Esophagus mucosa (tissue), 1 donor: ENCODE measurements around the gene ATL1. TPM values are rescaled to one million over a fixed set of nuclear protein-coding genes. Genes with fewer than 3 reads are reported as not detected.
A peak's percentile ranks its signal among the peaks of the same experiment; 100 is the strongest.

Source experiments
- ATAC-seq: fragments of 200-7000 bp; cut with Tn5 transposase; one replicate; pipeline ENCODE4 v1.9.1; 2020
- total RNA-seq: library from RNA; stranded (reverse); gene quantifications from one replicate; pipeline ENCODE4 v1.2.4, GENCODE V29; 2023
- donor health status: DM: yes; HTN: yes; CAD: no.

The ATL1 gene
- total RNA-seq, result 3.1 TPM

DNA sequence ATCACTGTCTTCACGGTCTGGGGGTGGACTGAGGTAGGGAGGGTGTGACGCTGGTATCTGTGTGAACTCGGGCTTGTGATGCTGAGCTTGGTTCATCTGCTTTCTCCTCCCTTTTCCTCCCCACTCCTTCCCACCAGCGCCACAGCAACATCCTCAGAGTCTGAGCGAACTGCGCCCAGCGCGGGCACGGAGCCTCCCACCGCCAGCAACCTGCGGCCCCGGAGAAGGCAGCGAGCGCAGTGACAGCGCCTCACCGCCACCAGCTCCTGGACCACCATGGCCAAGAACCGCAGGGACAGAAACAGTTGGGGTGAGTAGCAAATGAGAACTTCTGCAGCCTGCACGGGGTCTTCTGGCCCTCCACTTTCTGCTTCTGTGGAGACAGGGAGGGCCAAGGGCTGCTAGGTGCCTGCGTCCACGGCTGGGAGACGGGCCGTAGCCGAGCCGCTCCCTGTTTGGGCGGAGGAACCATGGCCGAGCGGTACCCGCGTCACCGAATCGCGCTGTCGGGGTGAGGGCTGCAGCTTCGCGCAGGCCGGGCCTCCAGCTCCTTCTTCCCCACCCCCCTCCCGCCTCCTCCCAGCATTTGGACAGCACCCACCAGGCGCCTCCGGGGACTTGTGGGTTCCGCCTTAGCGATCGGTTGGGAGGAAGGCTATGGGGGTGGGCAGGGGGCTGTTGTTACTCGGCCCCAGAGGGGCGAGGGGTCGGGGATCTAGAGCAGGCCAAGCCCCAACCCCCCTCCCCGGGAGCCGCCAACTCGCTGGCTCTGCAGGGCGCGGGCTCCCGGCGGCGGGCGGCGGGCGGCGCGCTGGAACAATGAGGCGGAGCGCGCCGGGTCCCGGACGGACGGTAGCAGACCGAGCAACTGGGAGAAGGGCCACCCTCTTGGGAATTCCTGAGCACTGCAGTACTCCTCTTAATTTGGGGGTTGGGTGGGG is at the start of gene ATL1:
ATL1 (plus strand) TSS at position 156 of the 941 bp plus-strand sequence; CDS start at position 277, 121 bp downstream.
- peak; percentile 91 for ATAC-seq

DNA sequence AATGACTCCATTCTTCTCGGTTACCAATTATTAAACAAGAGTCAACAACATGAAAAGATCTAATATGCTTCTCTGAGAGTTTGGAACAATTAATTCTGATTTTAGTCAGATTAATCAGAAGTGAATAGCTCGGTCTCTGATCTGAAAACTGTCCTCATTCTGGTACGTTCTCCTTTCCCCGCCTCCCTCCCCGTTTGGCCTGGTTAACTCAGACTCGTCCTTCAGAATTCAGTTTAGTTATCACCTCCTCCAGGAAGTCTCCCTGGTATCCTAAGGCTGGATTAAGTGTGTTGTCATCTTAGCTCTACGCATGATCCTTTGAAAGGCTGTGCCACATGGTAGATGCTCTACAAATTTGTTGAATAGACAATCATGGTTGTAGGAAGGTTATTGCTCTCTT is 49.8 kb upstream of the ATL1 start:
- ATAC-seq, result no peak

DNA sequence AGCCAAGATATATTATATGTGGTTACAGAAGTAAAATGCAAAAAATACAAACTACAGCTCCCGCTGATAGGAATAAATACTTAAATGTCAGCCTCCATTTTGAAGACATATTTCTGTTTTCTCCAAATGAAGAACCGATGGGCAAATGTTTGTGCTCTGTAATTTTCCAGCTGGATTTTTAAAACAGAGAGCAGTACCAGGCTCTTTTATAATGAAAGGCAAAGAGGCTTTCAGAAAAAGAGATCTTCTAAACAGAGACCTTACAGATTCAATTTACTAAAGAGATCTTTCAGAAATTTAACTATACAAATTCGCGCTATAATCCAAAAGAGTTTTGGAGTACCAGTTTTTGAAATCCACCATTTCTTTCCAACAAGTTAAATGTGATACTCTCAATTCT is 47.5 kb upstream of the ATL1 start:
- ATAC-seq, result no peak

DNA sequence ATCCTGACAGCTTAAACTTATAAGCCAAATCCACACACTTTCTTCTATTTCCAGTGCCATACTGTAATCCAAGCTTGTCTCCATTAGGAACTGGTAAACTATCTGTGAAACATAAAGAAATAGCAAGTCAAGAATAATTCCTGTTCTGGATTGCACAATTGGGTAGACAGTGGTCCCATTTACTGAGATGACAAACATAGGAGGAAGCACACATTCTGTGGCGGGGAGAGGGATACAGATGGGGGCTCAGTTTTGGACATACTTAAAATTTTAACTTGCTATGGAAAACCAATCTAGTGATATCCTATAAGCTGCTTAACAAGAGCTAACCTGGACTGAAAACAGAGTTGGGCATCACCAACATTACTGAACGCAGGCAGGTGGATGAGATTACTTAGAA is 43.9 kb upstream of the ATL1 start:
- ATAC-seq, result no peak

DNA sequence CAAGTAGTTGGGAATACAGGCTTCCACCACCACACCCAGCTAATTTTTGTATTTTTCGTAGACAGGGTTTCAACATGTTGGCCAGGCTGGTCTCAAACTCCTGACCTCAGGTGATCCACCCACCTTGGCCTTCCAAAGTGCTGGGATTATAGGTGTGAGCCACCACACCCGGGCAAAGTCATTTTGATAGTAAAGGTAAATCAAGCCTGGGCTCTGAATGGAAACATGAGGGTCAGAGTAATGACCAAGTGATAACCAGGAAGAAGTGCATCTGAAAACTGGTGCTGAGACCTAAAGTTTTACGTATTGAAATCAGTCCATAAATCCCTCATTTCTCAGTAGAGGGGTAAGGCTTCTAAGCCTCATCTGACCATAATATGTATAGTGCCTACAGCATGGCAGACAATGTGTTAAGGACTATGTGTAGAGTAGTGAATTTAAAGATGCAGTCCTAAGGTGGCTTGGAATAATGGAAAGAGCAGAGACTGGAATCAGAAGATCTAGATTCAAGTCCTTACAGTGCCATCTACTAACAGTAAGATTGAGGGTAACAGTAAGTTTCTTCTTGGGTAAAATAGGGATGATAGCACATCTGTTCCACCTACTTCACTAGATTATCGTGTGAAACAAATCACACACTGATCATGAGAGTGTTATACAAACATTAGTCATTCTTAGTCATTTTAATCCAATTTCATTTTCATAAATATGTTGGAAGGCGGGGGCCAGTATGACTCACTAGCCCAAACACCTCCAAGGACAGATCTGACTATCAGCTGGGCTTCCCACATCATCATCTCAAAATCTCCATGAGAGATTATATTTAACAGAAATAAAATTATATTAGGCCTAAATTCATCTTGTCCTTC is 38.8 kb upstream of the ATL1 start:
- peak; percentile 90 for ATAC-seq

DNA sequence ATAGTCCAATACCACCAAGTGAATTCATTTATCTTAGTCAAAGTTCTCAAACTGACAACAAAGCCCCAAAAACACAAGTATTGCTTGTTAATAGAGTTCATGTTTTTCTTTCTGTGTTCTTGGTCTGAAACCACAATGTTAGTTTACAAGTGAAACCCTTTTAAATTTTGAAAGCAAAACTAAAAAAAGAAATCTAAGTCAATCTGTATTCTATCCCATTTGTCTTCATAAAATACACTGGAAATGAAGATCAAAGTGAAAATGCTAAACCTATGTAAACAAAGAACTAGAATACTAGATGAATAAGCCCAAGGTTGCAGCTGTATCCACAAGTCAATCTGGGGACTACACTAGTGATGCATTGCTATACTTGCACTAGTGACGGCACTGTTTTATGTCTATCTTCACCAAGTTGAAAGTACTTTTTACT is 38.0 kb upstream of the ATL1 start:
- no peak for ATAC-seq

DNA sequence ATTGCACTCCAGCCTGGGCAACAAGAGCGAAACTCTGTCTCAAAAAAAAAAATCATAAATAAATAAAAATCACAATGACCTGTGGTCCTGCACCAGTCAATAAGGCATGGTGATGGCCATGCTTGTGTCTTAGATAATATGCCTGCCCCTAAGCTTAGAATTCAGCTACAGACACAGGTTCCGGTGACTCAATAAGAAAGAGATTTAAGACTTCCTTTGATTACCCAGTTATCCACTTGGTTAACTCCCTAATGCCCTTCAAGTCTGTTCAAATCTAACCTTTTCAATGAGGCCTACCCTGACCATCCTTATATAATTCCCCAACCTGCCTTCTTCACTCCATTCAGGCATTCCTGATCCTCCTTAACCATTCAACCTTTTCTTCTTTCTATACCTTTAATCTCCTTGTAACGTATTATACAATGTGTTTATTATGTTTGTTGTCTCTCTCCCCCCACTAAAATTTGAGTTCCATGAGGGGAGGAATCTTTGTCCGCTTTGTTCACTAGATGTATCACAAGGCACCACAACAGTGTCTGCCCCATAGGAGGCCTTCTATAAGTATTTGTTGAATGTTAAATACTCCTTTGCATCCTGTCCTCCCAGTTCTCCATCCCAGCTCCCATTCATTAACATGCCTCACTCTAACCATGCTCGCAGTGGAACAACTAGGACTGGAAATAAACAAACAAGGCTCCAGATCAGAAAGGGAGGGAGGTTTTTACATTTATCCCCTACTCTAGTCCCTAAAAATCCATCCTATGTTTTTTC is 36.5 kb upstream of the ATL1 start:
- ATAC-seq, result no peak

DNA sequence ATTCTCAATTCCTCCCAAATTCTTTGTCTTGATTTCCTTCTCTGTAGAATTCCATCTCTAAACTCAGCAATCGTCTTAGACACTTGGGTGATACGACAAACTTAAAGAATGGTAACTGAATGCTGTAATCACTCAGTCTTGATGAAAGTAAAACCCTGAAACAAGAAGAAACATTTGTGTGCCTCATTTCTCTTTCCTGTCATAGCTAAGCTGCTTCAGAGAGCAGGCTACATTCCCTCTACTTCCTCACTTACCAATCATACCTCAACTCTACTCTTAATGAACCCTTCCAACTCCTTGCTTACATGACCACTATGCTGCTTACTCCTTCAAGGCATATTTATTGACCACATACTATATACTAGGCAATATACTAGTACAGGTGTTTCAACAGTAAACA is 35.9 kb upstream of the ATL1 start:
- ATAC-seq, result no peak

DNA sequence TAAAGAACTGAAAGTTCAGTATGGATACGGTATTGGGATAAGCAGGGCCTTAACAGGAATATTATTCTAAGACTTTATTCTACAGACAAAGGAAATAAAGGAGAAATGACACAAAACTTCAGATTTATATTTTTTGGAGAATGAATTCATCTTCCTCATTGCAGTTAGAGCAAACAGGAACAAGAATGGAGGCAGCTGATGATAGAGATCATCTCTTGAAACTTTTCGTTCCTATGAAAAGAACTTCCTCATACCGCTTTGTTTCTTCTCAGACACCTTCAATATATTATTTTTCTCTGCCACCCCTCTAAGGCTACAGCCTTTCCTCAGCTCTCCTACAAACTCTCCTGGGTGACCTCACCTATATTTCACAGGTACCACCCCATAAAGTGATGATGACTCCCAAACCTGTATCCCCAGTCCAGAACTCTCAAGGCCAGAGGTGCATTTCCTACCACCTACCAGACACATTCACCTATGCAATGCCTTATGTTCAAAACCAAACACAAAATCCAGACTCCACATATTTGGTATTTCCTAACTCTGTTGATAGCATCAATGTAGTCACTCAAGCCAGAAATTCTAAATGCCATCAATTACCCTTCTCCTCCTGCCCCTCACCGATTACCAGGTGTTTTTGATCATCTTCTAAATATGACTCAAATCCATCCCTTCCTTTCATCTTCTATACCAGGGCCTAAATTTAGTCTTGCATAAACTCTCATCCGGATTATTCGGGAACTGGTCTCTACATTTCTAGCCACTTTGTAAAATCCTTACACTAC is 35.0 kb upstream of the ATL1 start:
- ATAC-seq, result peak; percentile 66

DNA sequence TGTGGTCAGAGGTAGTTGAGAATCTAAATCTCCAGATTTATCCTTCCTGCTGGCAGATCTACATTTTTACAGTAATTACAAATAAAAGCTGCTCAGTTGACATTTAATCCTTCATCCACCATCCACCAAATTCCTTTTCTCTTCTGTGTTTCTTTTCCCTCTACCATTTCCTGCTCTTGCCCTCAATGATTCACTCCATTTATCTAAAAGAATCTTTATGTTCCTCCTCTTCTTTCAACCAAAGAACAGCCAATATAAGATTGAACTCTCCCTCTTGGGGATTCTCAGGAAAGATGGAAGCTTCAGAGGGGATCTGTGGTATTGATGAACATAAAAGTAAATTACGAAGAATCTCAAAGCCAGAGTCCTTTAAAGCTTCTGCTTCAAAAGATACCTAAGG is 31.9 kb upstream of the ATL1 start:
- ATAC-seq, result no peak

DNA sequence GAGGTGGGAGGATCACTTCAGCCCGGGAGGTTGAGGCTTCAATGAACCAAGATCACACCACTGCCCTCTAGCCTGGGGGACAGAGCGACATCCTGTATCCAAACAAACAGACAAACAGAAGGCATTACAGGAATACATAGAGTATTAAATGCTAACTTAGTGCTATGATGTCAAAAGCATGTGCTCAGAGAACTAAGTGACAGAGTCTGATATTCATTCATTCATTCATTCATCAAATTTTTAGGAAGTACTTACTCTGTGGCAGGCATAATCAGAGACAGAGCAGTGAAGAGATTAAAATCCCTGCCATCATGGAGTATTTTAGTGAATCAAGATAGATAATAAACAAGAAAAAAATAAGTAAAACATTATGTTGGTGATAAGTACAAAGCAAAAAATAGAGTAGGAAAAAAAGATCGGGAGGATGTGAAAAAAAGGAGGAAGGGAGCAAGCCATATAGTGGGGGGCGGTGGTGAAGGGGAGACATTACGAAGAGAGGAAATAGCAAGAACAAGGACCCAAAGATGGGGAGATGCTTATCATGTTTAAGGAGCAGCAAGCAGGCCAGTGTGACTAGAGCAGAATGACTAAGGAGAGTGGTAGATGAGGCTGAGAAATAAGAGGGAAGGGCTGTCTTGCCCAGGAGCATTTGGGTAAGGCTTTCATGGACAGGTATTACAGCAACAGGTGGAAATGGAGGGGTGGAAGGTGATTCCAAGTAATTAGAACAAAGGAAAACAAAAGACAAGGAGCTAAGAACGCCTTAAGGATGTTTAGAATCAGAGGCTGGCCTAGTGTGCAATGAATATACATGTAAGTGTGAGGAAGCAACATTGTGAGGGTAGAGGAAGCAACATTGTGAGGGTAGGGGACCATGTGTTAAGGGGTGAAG is 30.4 kb upstream of the ATL1 start:
- ATAC-seq, result no peak

DNA sequence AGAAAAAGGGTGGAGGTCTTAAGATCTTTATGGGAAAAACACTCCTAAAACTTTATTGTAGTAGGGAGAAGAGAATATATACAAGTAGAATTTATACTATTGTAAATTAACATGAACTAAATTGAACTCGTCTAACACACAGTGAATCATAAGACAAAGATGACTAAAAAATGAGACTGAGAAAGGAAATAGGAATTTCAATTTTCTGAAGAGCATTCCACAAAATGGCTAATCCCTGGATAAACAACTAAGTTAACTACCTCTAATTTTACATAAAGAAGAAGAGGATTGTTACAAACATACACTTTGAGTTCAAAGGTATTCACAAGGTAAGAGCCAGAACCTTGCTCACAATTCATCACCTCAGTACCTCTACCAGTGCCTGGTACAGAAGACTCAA is 29.6 kb upstream of the ATL1 start:
- ATAC-seq, result no peak

DNA sequence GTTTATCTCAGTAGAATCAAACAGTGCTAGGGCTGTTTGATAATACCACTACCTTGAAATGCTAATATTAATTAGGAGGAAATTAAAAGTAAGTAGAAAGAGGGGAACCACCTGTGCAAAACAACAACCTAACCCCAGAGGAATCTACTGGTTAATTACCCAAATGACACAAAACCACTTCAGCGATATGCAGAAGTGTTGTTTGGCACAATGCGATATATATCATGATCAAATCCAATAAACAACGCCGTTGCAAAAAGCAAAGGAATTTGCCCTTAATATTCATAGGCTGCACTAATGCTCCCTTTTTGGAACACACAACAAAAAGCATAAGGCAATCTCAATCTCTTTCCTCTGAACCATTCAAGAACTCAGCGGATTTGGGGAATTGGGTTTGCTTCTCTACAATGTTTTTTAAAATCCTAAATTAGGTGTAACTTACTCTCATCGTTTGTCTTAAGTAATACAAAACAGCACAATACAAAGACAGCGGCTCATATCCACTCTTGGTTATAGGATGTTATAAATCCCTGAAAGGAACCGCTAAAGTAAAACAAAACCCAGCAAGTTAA is 29.1 kb upstream of the ATL1 start:
- no peak for ATAC-seq

DNA sequence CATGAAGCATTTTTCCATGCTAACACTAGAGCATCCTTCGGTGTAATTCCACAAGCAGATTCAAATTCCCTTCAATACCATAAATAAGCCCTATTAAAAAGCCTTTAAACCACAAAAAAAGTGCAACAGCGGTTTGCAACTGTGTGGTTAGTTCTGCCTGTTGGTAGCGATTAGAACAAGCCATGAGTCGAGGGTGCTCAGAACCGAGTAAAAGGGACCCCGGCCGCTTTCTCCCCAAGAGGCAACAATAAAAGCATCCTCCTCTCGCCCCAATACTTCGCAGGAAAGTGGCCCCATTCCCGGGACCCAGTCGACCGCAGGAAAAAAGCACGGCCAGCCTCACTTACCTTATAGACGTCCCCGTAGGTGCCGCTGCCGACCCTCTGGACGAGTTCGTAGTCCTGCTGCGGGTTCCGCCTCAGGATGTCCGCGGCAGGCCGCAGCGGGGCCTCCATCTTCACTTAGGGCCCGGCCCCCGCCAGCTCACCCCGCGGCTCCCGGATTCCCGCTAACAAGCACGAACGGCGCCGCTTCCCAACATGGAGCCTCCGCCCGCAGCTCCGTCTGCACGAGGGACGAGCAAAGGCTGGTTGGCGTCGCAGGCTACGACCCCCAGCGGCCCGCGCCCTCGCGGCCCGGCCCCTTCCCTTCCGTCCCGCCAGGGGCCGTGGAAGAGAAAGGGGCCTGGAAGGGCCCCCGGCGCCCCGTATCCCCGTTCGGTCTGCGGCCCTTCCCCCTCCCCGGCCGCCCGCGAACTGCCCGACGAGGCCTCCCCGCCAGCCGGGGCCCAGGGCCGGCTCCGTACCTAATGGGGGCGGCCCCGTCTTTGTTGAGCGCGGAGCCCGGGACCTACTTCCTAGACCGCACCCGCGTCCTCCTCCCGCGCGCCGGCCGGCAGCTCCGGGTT is 28.1 kb upstream of the ATL1 start:
- peak; percentile 53 for ATAC-seq

DNA sequence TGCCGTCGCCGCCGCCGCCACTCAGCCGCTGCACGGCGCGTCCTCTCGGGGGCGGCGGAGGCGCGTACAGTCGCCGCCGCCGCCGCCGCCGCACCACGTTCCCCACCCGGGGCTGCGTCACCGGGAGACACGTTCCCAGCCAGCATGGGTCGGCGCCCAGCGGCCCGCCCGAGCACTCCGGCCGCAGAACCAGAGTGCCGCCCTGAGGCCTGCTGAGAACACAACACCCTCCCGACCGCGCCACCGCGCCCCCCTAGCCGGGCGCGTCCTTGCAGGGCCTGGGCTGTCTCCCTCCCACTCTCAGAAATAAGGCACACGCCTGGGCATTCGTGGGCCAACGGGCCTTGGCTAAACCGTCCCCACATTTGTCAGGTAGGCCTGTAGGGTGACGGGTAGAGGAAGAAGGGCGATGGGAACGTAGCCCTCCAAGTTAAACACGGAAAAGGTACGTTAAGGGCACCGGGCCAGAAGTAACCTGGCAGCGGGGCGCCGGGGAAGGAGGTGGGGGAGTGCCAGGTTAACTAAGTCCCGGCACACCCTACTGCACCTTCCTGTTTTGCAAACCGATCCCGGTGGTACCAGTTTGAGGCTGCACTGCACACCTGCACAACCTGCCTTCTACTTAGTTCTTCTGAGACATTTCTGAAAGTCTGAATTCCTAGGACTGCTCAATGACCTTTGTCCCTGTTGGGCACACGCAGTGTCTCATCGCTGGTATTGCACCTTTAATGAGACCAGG is 27.3 kb upstream of the ATL1 start, which contains the start of gene MAP4K5:
MAP4K5 (minus strand) TSS at position 68 of the 739 bp plus-strand sequence. CDS start 520 bp downstream, outside the sequence.
- peak; percentile 98 for ATAC-seq

DNA sequence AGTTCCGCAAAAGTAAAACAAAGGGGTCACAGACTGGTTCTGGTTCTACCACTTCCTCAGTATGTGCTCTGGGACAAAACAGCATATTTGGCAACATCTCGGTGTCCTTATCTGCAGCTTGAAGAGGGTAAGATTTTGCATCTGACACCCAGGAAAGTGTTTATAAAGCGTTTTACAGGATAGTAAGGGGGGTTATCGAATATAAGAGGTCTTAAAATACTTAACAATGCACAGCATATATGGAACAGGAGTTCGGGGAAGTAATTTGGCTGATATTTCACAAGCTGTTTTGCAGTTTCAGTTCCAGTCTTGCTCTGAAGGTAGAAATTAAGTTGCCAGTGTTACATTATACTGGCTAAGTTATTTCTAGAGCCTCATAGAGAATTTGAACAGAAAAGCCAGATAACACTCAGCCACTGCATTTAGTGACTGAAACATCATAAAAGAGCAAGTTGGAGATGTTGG is 26.7 kb upstream of the ATL1 start:
- no peak for ATAC-seq

DNA sequence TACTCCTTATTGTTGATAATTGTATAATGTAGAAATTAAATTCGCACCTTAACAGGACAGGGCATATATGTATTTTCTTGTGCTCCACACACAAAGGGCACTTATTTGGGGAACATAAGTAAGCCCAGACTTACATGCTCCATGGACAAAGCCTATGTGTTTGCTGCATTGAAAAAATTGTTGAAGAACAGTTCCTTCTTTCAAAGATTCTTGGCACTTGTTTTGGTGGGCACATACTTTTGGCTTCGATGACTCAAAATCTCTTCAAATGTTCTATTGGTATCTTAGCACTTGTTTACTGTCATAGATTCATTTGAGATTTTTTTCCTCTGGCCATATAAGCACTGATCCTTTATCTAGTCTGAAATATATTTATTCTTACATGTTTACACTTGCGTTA is 26.1 kb upstream of the ATL1 start:
- ATAC-seq, result no peak

DNA sequence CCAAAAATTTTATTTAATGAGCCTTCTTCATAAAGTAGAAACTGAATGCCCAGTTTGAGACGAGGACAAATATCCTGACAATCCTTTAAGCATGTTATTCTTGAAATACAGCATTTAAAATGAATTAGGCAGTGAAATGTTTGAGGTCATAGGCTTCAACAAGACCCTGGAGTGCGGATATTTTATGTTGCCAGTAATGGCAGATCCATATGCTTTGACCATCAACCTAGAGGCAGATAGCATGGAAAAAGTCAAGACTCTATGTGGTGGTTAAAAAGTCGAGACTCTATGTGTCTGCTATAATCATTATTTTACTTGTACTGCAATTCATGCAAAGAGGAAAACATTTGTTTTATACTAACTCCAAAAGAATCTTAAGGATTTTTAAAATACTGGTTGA is 25.5 kb upstream of the ATL1 start:
- ATAC-seq, result no peak
